ENCODE measurements around the gene ABO.
"Not testable (repeated sequence)": the region's sequence is repeated elsewhere in the genome, so short reads cannot be mapped to it uniquely, and the experiment has no call there.

ABO gene

GRCh38 chr9:133304158-133304470 lies 29.1 kb upstream of the ABO start:
- no peaks in the 10 kb centered on the region for H3K4me1 ChIP-seq (ENCODE audit: insufficient read depth, poor library complexity, severe bottlenecking)
- H3K4me3 ChIP-seq (ENCODE audit: severe bottlenecking) = no peak overlapping the region
- H3K9me3 ChIP-seq (ENCODE audit: severe bottlenecking) = no peaks in the 10 kb centered on the region
- H3K27me3 ChIP-seq (ENCODE audit: insufficient read depth, poor library complexity, severe bottlenecking) = peaks cover 3% of the 10 kb centered on the region
- ATAC-seq (ENCODE audit: low read depth) = no peak
- no peak for TF ChIP-seq CTCF (IDR thresholded peaks at IDR 0.05; ENCODE audit: poor library complexity, severe bottlenecking)
- no peak overlapping the region for H3K27ac ChIP-seq (ENCODE audit: poor library complexity, severe bottlenecking)
- DNase-seq (ENCODE audit: low spot score) = no peak
- H3K36me3 ChIP-seq (ENCODE audit: low read depth) = no peaks in the 10 kb centered on the region

GRCh38 chr9:133303266-133304157 lies 28.5 kb upstream of the ABO start:
- Histone ChIP-seq H3K4me1 (ENCODE audit: insufficient read depth, poor library complexity, severe bottlenecking) (no peaks in the 10 kb centered on the region), H3K9me3 (ENCODE audit: severe bottlenecking) (no peaks in the 10 kb centered on the region), H3K36me3 (ENCODE audit: low read depth) (no peaks in the 10 kb centered on the region), H3K27ac (ENCODE audit: poor library complexity, severe bottlenecking) (no peak overlapping the region), H3K27me3 (ENCODE audit: insufficient read depth, poor library complexity, severe bottlenecking) (peaks cover 9% of the 10 kb centered on the region), H3K4me3 (ENCODE audit: severe bottlenecking) (no peak overlapping the region)
- TF ChIP-seq CTCF (IDR thresholded peaks at IDR 0.05; ENCODE audit: poor library complexity, severe bottlenecking) = no peak
- DNase-seq (ENCODE audit: low spot score) (no peak), ATAC-seq (ENCODE audit: low read depth) (no peak)

GRCh38 chr9:133301253-133302230 lies 26.5 kb upstream of the ABO start:
- Histone ChIP-seq H3K36me3 (ENCODE audit: low read depth) (no peaks in the 10 kb centered on the region), H3K9me3 (ENCODE audit: severe bottlenecking) (no peaks in the 10 kb centered on the region), H3K27ac (ENCODE audit: poor library complexity, severe bottlenecking) (no peak overlapping the region), H3K4me3 (ENCODE audit: severe bottlenecking) (no peak overlapping the region), H3K27me3 (ENCODE audit: insufficient read depth, poor library complexity, severe bottlenecking) (peaks cover 21% of the 10 kb centered on the region), H3K4me1 (ENCODE audit: insufficient read depth, poor library complexity, severe bottlenecking) (no peaks in the 10 kb centered on the region)
- ATAC-seq (ENCODE audit: low read depth) = no peak
- TF ChIP-seq CTCF (IDR thresholded peaks at IDR 0.05; ENCODE audit: poor library complexity, severe bottlenecking) = no peak
- no peak for DNase-seq (ENCODE audit: low spot score)

- H3K4me3 ChIP-seq (ENCODE audit: severe bottlenecking); H3K9me3 ChIP-seq (ENCODE audit: severe bottlenecking); H3K27ac ChIP-seq (ENCODE audit: poor library complexity, severe bottlenecking); H3K4me1 ChIP-seq (ENCODE audit: insufficient read depth, poor library complexity, severe bottlenecking); DNase-seq (ENCODE audit: low spot score); H3K36me3 ChIP-seq (ENCODE audit: low read depth); ATAC-seq (ENCODE audit: low read depth): not testable (repeated sequence)
- peaks cover 26% of the 10 kb centered on the region for H3K27me3 ChIP-seq (ENCODE audit: insufficient read depth, poor library complexity, severe bottlenecking)
These were observed 25.0 kb upstream of the ABO start for GRCh38 chr9:133299996-133300395.

GRCh38 chr9:133294257-133294656 lies 19.3 kb upstream of the ABO start:
- no peak overlapping the region for H3K27ac ChIP-seq (ENCODE audit: poor library complexity, severe bottlenecking)
- DNase-seq (ENCODE audit: low spot score) (no peak), ATAC-seq (ENCODE audit: low read depth) (no peak)
- H3K4me1 ChIP-seq (ENCODE audit: insufficient read depth, poor library complexity, severe bottlenecking) = no peaks in the 10 kb centered on the region
- H3K27me3 ChIP-seq (ENCODE audit: insufficient read depth, poor library complexity, severe bottlenecking) = peaks cover 40% of the 10 kb centered on the region
- H3K36me3 ChIP-seq (ENCODE audit: low read depth) = no peaks in the 10 kb centered on the region
- no peak for TF ChIP-seq CTCF (IDR thresholded peaks at IDR 0.05; ENCODE audit: poor library complexity, severe bottlenecking)
- no peak overlapping the region for H3K4me3 ChIP-seq (ENCODE audit: severe bottlenecking)
- H3K9me3 ChIP-seq (ENCODE audit: severe bottlenecking) = no peaks in the 10 kb centered on the region
